Activated CD4-positive, alpha-beta memory T cell treated with anti-CD3 and anti-CD28 coated beads, Interleukin-2, amount 10 ng/mL, durations not matched to agents 7 days and 5 days (primary cell): Measurements from ENCODE around the gene ABTB2. TPM values are rescaled to one million over a fixed set of nuclear protein-coding genes. Genes with fewer than 3 reads are reported as not detected.
A peak's percentile ranks its signal among the peaks of the same experiment; 100 is the strongest.

Experiments used
- CTCF ChIA-PET: fragments of 350-600 bp; sonication (Branson Sonifier 250); formaldehyde crosslinking; loops from one replicate; lab custom pipeline; 2021; ENCODE audit warnings: antibody characterized with exemption, inconsistent platforms; lab: Charles Lee
- POLR2A ChIA-PET: fragments of 350-600 bp; sonication (Branson Sonifier 250); formaldehyde crosslinking; loops from one replicate; lab custom pipeline; 2021; ENCODE audit warnings: antibody characterized with exemption; lab: Charles Lee
- DNase-seq: peaks from one replicate; pipeline ENCODE4 v3.0.0-alpha.2; 2020
- H3K27ac Mint-ChIP-seq: one replicate; pipeline ENCODE4 v1.8.0; 2021; ENCODE audit warnings: mild to moderate bottlenecking, mixed read lengths
- H3K27me3 Mint-ChIP-seq: one replicate; pipeline ENCODE4 v1.8.0; 2021; ENCODE audit warnings: mixed read lengths
- H3K36me3 Mint-ChIP-seq: one replicate; pipeline ENCODE4 v1.8.0; 2021; ENCODE audit warnings: low read depth, mixed read lengths
- H3K4me1 Mint-ChIP-seq: one replicate; pipeline ENCODE4 v1.8.0; 2021; ENCODE audit warnings: mixed read lengths
- H3K4me3 Mint-ChIP-seq: one replicate; pipeline ENCODE4 v1.8.0; 2021; ENCODE audit warnings: mild to moderate bottlenecking, mixed read lengths
- H3K9me3 Mint-ChIP-seq: one replicate; pipeline ENCODE4 v1.8.0; 2021; ENCODE audit warnings: mixed read lengths
- total RNA-seq, 2 experiments: library from RNA; stranded (reverse); gene quantifications; one replicate each; pipeline ENCODE4 v1.2.3, GENCODE V29; 2021

ABTB2 gene
- total RNA-seq, 2 experiments from 2014 or later = 2.3 to 2.7 TPM

DNA sequence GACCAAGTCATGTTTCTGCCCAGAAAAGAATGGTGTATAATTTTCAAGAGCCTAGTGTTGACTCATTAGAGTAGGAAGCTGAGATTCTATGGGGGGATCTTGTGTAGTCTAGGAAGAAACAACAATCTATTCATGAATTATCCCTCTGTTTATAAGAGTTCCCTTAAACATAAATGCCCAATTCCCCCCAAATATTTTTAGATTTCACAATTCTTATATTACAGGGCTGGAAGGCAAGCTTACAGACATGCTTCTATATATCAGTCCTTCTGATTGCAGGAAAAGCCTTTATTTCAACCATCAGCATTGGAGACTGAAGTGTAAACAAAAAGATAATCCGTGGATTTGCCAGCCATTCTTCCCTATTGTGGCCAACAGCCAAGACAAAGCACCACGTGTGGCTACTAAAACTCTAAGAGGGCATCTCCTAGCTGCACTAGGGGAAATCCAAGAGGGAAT is 181.0 kb downstream of the ABTB2 start:
- no peak overlapping the region for H3K4me3 Mint-ChIP-seq
- POLR2A ChIA-PET = interaction anchor here (1.0 to 3.1 kb wide), 2 partner anchors 71 to 181 kb away, joined by 3 to 33 read pairs; partner anchors contain the start of gene ABTB2
- CTCF ChIA-PET = interaction anchor here (0.9 kb wide), 1 partner anchor 181 kb away, joined by 5 read pairs; the partner anchor contains the start of gene ABTB2
- no peaks in the 10 kb centered on the region for H3K9me3 Mint-ChIP-seq
- no peak overlapping the region for H3K27ac Mint-ChIP-seq
- no peaks in the 10 kb centered on the region for H3K36me3 Mint-ChIP-seq
- no peak for DNase-seq
- H3K27me3 Mint-ChIP-seq = peaks cover 3% of the 10 kb centered on the region
- peaks cover 35% of the 10 kb centered on the region for H3K4me1 Mint-ChIP-seq

DNA sequence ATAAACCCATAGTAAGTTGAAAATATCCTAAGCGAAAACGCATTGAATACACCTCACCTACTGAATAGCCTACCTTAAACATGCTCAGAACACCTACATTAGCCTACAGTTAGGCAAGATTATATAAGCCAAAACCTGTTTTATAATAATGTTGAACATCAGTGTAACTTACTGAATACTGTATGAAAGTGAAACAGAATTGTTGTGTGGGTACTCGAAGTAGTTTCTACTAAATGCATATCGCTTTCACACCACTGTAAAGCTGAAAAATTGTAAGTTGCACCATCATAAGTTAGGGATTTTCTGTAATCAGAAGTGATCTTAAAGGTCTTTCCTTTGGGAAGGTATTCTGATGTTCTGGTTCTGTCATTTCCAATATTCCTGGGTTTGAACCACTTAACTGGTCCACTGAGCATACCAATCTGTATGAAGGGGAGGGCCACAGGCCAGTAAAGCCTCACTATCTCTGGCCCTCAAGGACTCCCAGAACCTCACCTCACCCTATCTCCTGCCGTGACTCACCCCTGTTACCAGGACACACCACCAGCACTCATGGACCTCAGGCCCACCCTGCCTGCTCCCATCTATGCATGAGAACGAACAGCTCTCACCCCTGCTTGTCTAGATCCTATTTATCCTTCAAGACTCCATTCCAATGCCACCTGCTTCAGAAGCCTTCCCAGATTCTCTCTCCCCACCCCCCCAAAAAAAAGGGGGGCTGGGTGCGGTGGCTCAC is 182.4 kb downstream of the ABTB2 start:
- peaks cover 3% of the 10 kb centered on the region for H3K27me3 Mint-ChIP-seq
- ChIA-PET CTCF (interaction anchor here (0.7 to 6.5 kb wide), 14 partner anchors 8 to 317 kb away, joined by 3 to 129 read pairs (median 6); partner anchors contain the start of gene ABTB2), POLR2A (interaction anchor here (1.1 to 3.1 kb wide), 4 partner anchors 34 to 182 kb away, joined by 3 to 33 read pairs (median 4); partner anchors contain the start of gene ABTB2)
- no peak overlapping the region for H3K27ac Mint-ChIP-seq
- H3K9me3 Mint-ChIP-seq = no peaks in the 10 kb centered on the region
- H3K36me3 Mint-ChIP-seq = no peaks in the 10 kb centered on the region
- no peak overlapping the region for H3K4me3 Mint-ChIP-seq
- DNase-seq = no peak
- H3K4me1 Mint-ChIP-seq = peaks cover 26% of the 10 kb centered on the region

DNA sequence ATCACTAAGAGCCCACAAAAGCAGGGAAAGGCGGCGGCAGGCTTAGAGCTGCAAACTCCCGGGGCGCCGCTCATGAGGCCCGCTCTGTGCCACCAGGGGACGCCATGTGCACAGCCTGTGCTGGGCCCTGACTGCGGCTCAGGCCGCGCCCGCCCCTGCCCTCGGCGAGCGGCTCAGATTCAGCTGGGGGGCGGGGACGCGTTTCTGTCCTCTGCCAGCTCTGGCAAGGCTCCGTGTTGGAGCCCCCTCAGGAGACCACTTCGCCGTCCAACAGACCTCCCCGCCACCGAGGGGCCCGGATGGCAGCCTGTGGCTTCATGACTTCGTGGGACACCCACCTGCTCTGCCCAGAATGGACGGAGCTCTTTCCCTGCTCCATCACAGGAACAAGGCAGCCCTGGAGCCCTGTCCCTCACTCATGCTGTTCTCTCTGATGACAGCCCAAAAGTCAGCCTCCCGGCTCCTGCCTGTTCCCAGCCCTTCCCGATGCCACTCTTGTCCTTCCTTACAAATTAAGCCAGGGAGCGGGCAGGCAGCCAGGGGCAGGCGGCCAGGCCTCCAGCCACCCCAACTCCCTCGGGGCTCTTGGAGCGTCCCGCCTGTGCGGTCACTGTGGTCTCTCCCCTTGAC is 183.3 kb downstream of the ABTB2 start:
- Mint-ChIP-seq H3K27me3 (peaks cover 3% of the 10 kb centered on the region), H3K36me3 (no peaks in the 10 kb centered on the region), H3K27ac (no peak overlapping the region), H3K4me1 (peaks cover 24% of the 10 kb centered on the region), H3K4me3 (peak overlapping the region; percentile 44), H3K9me3 (no peaks in the 10 kb centered on the region)
- CTCF ChIA-PET = interaction anchor here (0.6 to 6.5 kb wide), 64 partner anchors 9 to 711 kb away, joined by 3 to 129 read pairs (median 4); partner anchors contain the start of genes ABTB2 and NAT10
- POLR2A ChIA-PET = interaction anchor here (0.7 to 3.1 kb wide), 11 partner anchors 10 to 197 kb away, joined by 3 to 33 read pairs (median 4); partner anchors contain the start of genes ABTB2 and NAT10
- peak; percentile 84 for DNase-seq

DNA sequence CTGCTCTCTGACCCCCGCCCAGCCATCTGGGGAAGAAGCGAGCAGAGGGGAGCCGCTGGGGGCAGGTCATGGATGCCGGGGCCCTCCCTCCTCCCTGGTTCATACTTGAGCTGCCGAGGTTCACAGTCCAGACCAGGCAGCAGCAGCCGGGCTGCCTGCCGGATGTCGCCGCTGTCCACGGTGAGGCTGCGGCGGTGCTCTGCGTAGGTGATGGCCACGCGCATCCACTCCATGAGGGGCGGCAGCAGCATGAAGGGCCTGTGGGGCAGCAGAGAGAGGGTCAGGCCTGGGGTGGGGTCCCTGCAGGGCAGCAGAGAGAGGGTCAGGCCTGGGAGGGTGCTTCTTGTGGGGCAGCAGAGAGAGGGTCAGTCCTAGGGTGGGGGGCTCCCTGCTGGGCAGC is 184.8 kb downstream of the ABTB2 start:
- no peak overlapping the region for H3K4me3 Mint-ChIP-seq
- H3K4me1 Mint-ChIP-seq = peaks cover 24% of the 10 kb centered on the region
- no peaks in the 10 kb centered on the region for H3K36me3 Mint-ChIP-seq
- no peak overlapping the region for H3K27ac Mint-ChIP-seq
- H3K27me3 Mint-ChIP-seq = peaks cover 3% of the 10 kb centered on the region
- no peak for DNase-seq
- H3K9me3 Mint-ChIP-seq = no peaks in the 10 kb centered on the region
- ChIA-PET POLR2A (no interaction called here), CTCF (interaction anchor here (1.2 to 6.5 kb wide), 4 partner anchors 10 to 183 kb away, joined by 3 to 129 read pairs (median 21); partner anchors contain the start of gene ABTB2)

DNA sequence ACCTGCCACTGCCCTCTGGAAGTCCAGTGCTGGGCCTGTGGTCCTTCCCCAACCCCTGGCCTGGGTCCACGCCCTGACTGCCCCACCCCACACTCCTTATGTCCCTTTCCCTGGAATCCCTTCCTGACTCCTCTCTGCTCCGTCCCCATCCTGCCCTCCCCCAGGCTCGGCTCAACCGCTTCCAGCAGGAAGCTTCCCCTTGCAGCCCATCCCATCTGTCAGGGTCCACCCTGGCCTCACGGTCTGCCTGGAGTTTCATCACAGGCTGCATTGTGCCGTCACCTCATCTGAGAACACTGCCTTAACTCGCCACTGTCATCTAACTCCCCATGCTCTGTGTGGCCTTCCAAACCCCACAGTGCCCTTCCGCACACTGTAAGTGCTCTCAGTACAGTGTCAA is 188.1 kb downstream of the ABTB2 start:
- Mint-ChIP-seq H3K9me3 (no peaks in the 10 kb centered on the region), H3K4me1 (peaks cover 5% of the 10 kb centered on the region), H3K27ac (no peak overlapping the region), H3K27me3 (no peaks in the 10 kb centered on the region), H3K4me3 (no peak overlapping the region), H3K36me3 (no peaks in the 10 kb centered on the region)
- DNase-seq = no peak
- ChIA-PET POLR2A (interaction anchor here (1.8 kb wide), 1 partner anchor 188 kb away, joined by 11 read pairs; the partner anchor contains the start of gene ABTB2), CTCF (interaction anchor here (6.5 kb wide), 1 partner anchor 186 kb away, joined by 129 read pairs; the partner anchor contains the start of gene ABTB2)

DNA sequence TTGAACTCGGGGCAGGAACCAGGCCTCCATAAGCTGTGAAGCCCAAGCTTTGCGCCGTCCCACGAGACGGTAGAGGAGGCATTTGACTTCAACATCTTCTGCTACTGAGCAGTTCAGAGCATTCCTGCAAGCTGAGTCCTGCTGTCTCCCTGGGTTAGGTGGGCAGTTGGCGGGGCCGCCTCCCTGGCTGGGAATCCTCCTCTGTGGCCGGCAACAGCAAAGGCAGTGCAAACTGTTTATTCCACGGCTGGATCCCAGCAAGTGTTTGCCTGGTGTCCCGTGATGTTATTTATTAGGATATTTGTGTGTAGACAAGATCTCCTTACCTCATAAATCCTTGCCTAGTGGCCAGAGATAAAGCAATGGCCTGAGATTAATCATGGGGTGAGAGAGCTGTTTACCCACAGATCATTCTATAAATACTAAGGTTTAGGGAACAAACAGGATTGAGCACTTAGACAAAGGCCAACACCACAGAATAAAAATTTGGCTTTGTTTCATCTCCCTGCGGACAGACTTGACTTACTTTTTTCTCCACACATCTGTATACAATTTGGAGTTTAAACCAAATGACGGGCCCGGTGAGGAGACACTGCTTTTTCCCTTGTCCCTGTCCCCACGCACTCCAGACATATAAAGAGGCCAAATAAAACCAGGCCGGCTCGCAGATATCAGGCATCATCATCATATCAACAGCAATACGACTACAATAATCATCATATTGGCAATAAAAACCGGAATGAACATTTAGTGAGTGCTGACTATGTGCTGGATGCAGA is 189.0 kb downstream of the ABTB2 start:
- Mint-ChIP-seq H3K4me1 (peaks cover 2% of the 10 kb centered on the region), H3K27ac (no peak overlapping the region), H3K9me3 (no peaks in the 10 kb centered on the region), H3K36me3 (no peaks in the 10 kb centered on the region), H3K27me3 (no peaks in the 10 kb centered on the region), H3K4me3 (no peak overlapping the region)
- DNase-seq = no peak
- ChIA-PET POLR2A (interaction anchor here (1.2 kb wide), 1 partner anchor 12 kb away, joined by 3 read pairs; no protein-coding TSS in a partner anchor), CTCF (interaction anchor here (0.9 kb wide), 1 partner anchor 189 kb away, joined by 3 read pairs; the partner anchor contains the start of gene ABTB2)

DNA sequence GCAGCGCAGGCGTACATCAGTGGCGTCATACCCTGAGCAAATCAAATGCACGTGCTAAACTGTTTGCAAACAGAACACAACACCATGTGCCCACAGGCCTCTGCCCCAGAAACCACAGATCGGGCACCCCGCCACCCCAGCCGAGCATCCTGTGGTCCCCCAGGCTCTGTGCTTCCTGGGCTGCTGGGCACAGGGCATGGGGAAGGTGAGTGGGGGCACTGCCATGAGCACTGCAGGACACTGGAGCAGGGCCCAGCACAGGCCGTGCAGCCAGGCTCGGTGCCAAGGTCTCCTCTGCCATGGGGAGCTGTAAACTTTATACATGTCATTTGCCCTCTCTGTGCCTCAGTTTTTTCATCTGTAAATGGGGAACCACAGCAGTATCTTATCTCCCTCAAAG is 189.8 kb downstream of the ABTB2 start:
- Mint-ChIP-seq H3K27me3 (no peaks in the 10 kb centered on the region), H3K4me1 (no peaks in the 10 kb centered on the region), H3K27ac (no peak overlapping the region), H3K9me3 (no peaks in the 10 kb centered on the region), H3K36me3 (no peaks in the 10 kb centered on the region), H3K4me3 (no peak overlapping the region)
- no peak for DNase-seq
- ChIA-PET POLR2A (interaction anchor here (1.2 kb wide), 1 partner anchor 13 kb away, joined by 3 read pairs; no protein-coding TSS in a partner anchor), CTCF (interaction anchor here (0.9 kb wide), 1 partner anchor 190 kb away, joined by 3 read pairs; the partner anchor contains the start of gene ABTB2)

DNA sequence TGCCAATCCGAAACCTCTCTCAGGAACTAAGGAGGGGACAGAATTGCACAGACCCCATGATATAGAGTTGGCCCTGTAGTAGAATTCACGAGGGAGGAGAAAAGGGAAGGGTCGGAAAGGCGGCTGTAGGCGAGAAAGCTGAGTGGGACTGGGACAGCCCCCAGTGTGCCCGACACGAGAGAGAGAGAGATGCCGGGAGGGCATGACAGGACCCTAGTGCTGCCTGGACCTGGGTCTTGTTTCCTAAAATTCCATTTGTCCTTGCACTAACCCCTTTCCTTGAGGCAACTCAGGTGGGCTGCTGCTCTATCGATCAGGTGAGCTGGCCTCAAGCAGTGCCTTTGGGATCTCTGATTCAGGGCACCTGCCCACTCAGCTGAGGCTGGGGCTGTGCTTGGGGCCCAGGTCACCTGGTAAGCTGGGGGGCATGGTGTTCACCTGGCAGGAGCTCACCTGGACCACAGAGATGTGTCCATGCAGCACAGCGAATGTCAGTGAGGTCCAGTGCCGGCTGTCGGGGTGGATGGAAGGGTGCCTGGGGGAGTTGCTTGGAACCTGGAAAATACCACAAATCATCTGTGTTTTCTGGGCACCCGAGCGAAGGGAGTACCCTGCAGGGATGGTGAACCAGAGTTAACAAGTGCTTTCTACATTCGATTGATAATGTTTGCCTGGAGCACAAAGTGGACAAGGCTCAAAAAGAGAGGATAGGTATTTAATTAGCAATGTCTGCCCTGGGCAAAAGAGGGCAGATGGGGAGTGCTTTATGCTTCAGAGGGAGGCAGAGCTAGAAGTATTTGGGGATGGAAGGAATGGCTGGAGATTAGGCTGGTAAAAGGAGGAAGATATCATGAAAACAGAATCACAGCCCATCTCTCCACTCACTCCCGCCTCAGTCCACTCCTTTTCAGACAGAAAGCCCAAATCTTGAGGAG is 190.7 kb downstream of the ABTB2 start:
- CTCF ChIA-PET = no interaction called here
- Mint-ChIP-seq H3K36me3 (no peaks in the 10 kb centered on the region), H3K27ac (no peak overlapping the region), H3K9me3 (no peaks in the 10 kb centered on the region), H3K4me3 (no peak overlapping the region), H3K27me3 (no peaks in the 10 kb centered on the region), H3K4me1 (peaks cover under 1% of the 10 kb centered on the region)
- POLR2A ChIA-PET = no interaction called here
- DNase-seq = no peak

DNA sequence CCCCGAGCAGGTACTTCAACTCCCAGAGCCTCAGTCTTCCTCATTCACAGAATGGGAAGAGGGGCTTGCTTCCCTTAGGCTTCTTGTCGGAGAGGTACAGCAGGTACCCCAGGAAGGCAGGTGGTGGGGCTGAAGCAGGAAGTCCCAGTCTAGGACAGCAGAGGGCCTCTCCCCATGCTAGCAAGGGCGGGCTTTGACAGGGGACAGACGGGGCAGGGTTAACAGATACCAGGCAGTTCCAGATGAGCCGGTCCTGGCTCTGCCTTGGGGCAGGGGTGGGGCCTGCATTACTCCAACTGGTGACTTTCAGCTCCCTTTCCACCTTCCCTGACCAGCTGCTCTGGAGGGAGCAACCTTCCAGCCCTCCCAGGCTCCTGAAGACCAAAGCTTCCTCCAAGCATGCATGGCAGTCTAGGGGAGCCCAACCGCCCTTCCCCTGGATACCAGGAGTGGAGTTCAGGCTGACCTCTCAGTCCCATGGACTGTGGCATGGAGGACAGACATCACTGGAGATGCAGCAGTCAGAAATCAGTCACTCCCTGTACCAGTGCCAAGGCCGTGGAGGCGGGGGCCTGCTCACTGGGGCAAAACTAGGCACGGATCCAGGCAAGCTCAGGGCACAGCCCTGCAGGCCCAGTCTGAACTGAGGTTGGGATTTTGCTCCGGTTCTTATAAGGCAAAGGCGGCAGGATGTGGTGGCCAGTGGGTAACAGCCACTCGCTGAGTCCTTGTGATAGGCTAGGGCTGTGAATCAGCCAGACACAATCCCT is 191.8 kb downstream of the ABTB2 start:
- Mint-ChIP-seq H3K36me3 (no peaks in the 10 kb centered on the region), H3K4me1 (peaks cover 10% of the 10 kb centered on the region), H3K27ac (no peak overlapping the region), H3K4me3 (no peak overlapping the region), H3K27me3 (no peaks in the 10 kb centered on the region), H3K9me3 (no peaks in the 10 kb centered on the region)
- CTCF ChIA-PET = no interaction called here
- no peak for DNase-seq
- POLR2A ChIA-PET = no interaction called here

DNA sequence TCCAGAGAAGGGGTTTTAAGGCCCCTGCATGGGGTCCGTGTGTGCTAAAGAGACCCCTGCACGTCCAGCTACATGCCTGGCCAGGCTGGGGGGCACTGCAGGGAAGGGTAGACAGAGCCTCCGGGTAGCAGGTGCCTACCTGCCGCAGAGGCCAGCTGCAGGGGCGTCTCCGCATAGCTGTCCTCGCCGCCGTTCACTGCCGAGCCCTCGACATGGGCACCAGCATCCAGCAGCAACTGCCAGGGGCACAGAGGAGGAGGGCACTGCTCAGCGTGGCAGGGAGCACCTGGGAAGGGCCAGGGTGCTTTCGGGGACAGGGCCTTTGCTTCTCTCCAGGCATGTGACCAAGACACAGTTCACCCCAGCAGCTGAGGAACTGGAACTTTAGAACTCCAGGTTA is 192.7 kb downstream of the ABTB2 start:
- Mint-ChIP-seq H3K27me3 (no peaks in the 10 kb centered on the region), H3K4me1 (peaks cover 10% of the 10 kb centered on the region), H3K9me3 (no peaks in the 10 kb centered on the region), H3K4me3 (no peak overlapping the region), H3K36me3 (no peaks in the 10 kb centered on the region), H3K27ac (no peak overlapping the region)
- POLR2A ChIA-PET = interaction anchor here (0.7 kb wide), 1 partner anchor 10 kb away, joined by 3 read pairs; no protein-coding TSS in a partner anchor
- no peak for DNase-seq
- CTCF ChIA-PET = interaction anchor here (1.9 kb wide), 1 partner anchor 9 kb away, joined by 8 read pairs; no protein-coding TSS in a partner anchor

DNA sequence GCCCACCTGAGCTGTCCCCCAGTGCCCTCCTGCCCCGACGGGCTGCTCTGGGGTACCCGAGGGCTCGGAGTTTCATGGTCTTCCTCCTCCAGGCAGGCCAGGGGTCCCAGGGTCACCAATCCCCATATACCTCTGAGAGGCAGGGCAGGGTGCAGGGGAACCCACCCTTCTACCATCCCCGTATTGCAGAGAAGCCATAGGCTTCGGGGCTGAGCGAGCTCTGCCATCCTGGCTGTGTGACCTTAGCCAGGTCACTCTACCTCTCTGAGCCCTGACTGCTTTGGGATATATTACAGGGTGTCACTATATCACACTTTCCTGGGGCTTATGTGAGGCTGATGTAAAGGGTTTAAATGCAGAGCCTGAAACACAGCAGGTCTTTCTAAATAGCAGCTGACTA is 195.0 kb downstream of the ABTB2 start:
- CTCF ChIA-PET = no interaction called here
- DNase-seq = no peak
- H3K4me3 Mint-ChIP-seq = no peak overlapping the region
- H3K4me1 Mint-ChIP-seq = peaks cover 17% of the 10 kb centered on the region
- no peaks in the 10 kb centered on the region for H3K9me3 Mint-ChIP-seq
- POLR2A ChIA-PET = interaction anchor here (1.5 kb wide), 1 partner anchor 195 kb away, joined by 4 read pairs; the partner anchor contains the start of gene ABTB2
- H3K27ac Mint-ChIP-seq = no peak overlapping the region
- no peaks in the 10 kb centered on the region for H3K27me3 Mint-ChIP-seq
- no peaks in the 10 kb centered on the region for H3K36me3 Mint-ChIP-seq
